Measurements from ENCODE around the gene EHD2. TPM values are rescaled to one million over a fixed set of nuclear protein-coding genes. Genes with fewer than 3 reads are reported as not detected.
A peak's percentile ranks its signal among the peaks of the same experiment; 100 is the strongest.

EHD2 gene
- total RNA-seq, 2 experiments from 2014 or later: 1.1 to 1.4 TPM

- intact Hi-C loops (cut with micrococcal nuclease): no loop called here
- Mint-ChIP-seq H3K9me3 (no peaks in the 10 kb centered on the region), H3K27ac (no peak overlapping the region), H3K36me3 (ENCODE audit: low read depth) (no peaks in the 10 kb centered on the region), H3K27me3 (peaks cover 28% of the 10 kb centered on the region), H3K4me1 (ENCODE audit: low read depth) (no peaks in the 10 kb centered on the region), H3K4me3 (no peak overlapping the region)
- ATAC-seq (no peak), DNase-seq (no peak)
- ChIA-PET CTCF (interaction anchor here (1.3 kb wide), 1 partner anchor 24 kb away, joined by 3 read pairs; no protein-coding TSS in a partner anchor), POLR2A (no interaction called here)
- TF ChIP-seq CTCF (IDR thresholded peaks at IDR 0.05): no peak
Measured at GRCh38 chr19:47719047-47719859, 6.0 kb downstream of the EHD2 start.

GRCh38 chr19:47720669-47721422, 7.6 kb downstream of the EHD2 start:
- H3K9me3 Mint-ChIP-seq: no peaks in the 10 kb centered on the region
- TF ChIP-seq CTCF (IDR thresholded peaks at IDR 0.05): no peak
- no peak for ATAC-seq
- H3K4me3 Mint-ChIP-seq: no peak overlapping the region
- DNase-seq: no peak
- no peak overlapping the region for H3K27ac Mint-ChIP-seq
- ChIA-PET CTCF (no interaction called here), POLR2A (interaction anchor here (0.7 kb wide), 1 partner anchor 17 kb away, joined by 3 read pairs; no protein-coding TSS in a partner anchor)
- intact Hi-C loops (cut with micrococcal nuclease): no loop called here
- peaks cover 21% of the 10 kb centered on the region for H3K27me3 Mint-ChIP-seq
- H3K4me1 Mint-ChIP-seq (ENCODE audit: low read depth): no peaks in the 10 kb centered on the region
- no peaks in the 10 kb centered on the region for H3K36me3 Mint-ChIP-seq (ENCODE audit: low read depth)

- ATAC-seq (peak; percentile 66), DNase-seq (peak; percentile 53)
- ChIA-PET CTCF (interaction anchor here (1.2 to 4.8 kb wide), 4 partner anchors 10 to 287 kb away, joined by 4 to 28 read pairs (median 11); partner anchors contain the start of gene EHD2), POLR2A (interaction anchor here (1.0 kb wide), 1 partner anchor 22 kb away, joined by 3 read pairs; the partner anchor contains the start of gene NOP53)
- Mint-ChIP-seq H3K4me3 (no peak overlapping the region), H3K9me3 (no peaks in the 10 kb centered on the region), H3K36me3 (ENCODE audit: low read depth) (no peaks in the 10 kb centered on the region), H3K27ac (no peak overlapping the region), H3K27me3 (peaks cover 18% of the 10 kb centered on the region), H3K4me1 (ENCODE audit: low read depth) (peaks cover 3% of the 10 kb centered on the region)
- intact Hi-C loops (cut with micrococcal nuclease): no loop called here
- no peak for TF ChIP-seq CTCF (IDR thresholded peaks at IDR 0.05)
Measured at GRCh38 chr19:47723581-47723940, 10.3 kb downstream of the EHD2 start.

- Mint-ChIP-seq H3K36me3 (ENCODE audit: low read depth) (no peaks in the 10 kb centered on the region), H3K27ac (no peak overlapping the region), H3K4me3 (no peak overlapping the region), H3K27me3 (peaks cover 31% of the 10 kb centered on the region), H3K9me3 (no peaks in the 10 kb centered on the region), H3K4me1 (ENCODE audit: low read depth) (peaks cover 20% of the 10 kb centered on the region)
- TF ChIP-seq CTCF (IDR thresholded peaks at IDR 0.05): no peak
- no peak for DNase-seq
- CTCF ChIA-PET: interaction anchor here (1.2 to 4.8 kb wide), 2 partner anchors 11 to 13 kb away, joined by 3 to 28 read pairs; partner anchors contain the start of gene EHD2
- intact Hi-C loops (cut with micrococcal nuclease): no loop called here
- ATAC-seq: no peak
- POLR2A ChIA-PET: no interaction called here
Measured at GRCh38 chr19:47725759-47726401, 12.7 kb downstream of the EHD2 start.
